DMS53 treated with DMSO at 0.1 percent for 48 hours (cell line): ENCODE data around the gene FAM118B.
A peak's percentile ranks its signal among the peaks of the same experiment; 100 is the strongest.

ENCODE experiments used
- DNase-seq: peaks from one replicate; lab custom pipeline; 2025; ENCODE audit not compliant: unreplicated experiment; lab: John Stamatoyannopoulos, UW

FAM118B gene

GRCh38 chr11:126186025-126186698 is 25.4 kb upstream of the FAM118B start:
- no peak for DNase-seq

GRCh38 chr11:126186708-126187529 is 24.7 kb upstream of the FAM118B start:
- DNase-seq, result no peak

DNA sequence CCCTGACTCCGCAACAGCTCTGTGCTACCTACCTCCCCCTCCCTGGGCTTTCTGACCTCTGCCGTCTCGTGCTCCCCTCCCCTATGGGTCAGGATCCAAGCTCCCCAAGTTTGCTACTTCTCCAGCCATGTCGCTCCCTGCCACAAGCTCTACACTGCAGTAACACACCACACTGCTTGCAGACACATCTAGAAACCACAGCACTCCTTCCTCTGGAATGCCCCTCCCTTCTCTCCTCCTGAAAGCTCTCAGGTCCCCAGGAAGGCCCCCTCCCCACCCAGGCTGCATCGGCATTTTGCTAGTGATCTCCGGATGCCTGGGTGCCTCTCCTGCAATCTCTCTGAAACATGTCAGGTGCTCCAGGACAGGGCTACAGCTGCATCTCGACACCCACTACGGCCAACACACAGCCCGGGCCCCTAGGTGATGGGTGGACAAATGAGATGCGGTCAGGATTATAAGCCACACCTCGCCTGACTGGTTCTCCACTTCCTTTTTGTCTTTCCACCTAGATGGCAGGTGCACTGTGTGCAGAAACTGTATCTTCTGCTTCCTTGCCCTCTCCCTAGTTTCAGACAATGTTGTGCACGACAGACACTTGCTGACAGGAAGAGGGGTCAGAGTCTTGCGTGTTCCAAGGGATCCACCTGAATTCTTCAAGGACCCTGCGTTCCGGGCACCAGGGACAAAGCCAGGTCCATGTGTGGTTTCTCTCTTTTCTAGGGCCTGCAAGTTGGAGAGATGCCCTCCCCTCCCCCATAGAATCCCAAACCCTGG is 23.1 kb upstream of the FAM118B start:
- no peak for DNase-seq

DNA sequence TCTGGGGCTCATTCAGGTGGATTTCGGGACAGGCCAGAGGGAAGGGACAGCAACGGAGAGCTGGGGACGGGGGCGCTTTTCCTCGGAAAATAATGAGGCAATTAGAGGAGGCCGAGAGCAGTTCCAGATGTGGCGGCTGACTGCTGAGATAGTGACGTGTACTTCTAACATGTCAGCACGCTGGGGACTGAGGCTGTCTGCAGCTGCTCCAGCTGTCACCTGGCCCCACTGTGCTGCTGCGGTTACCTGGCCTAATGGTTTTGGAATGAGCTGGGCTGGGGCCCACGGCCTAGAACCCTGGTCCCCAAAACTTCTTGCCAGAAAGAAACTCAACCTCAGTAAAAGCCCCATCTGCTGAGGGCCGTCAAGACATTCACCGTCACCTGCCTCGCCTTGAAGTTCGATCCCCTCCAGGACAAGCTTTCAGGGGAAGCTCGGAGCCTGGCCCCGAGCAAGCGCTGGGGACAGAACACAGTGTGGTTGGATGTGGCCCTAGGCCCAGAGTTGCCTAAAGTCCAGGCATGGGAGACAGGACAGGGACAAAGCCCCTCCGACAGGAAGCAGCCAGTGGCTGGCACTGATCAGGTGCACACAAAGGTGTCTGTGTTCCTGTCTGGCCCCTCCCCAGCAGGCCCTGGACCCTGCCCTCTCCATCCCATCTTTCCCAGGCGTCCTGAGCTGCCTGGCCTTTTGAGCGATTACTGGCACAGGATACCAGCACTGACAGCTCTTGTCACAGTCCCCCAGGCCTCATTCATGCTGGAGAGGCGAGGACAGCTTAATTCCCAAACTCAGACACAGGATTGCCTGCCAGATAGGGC is 22.3 kb upstream of the FAM118B start:
- DNase-seq, result no peak

- DNase-seq, result no peak
Measured at GRCh38 chr11:126190792-126191191, 20.8 kb upstream of the FAM118B start.

- DNase-seq, result no peak
Measured at GRCh38 chr11:126191379-126192073, 20.1 kb upstream of the FAM118B start.

GRCh38 chr11:126192361-126192760 is 19.2 kb upstream of the FAM118B start:
- no peak for DNase-seq

GRCh38 chr11:126193038-126193478 is 18.5 kb upstream of the FAM118B start:
- no peak for DNase-seq

GRCh38 chr11:126194121-126194543 is 17.4 kb upstream of the FAM118B start:
- peak; percentile 56 for DNase-seq

- no peak for DNase-seq
Measured at GRCh38 chr11:126195119-126195518, 16.5 kb upstream of the FAM118B start.

DNA sequence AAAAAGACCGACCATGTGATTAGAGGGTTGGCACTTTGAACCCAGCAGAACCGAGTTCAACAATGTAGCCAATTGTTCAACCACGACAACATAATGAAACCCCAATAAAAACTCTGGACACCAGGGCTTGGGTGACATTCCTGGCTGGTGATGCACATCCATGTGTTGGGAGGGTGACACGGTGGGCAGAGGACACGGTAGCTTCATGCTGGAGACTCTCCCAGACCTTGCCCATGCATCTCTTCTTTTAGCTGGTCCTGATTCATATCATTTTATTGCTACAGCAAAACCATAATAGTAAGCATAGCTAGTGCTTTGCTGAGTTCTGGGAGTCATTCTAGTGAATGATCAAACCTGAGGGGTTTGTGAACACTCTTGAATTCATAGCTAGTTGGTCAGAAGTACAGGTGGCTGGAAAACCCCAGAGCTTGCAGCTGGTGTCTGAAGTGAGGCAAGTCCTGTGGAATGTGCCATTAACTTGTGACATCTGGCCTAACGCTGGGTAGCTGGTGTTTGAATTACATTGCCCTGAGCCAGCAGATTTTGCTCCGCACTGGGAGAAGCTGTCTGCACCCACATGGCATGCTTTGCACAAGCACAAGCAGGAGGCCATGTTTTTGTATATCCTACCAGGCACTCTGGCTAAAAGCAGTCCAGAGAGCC is 14.2 kb upstream of the FAM118B start:
- DNase-seq, result no peak

DNA sequence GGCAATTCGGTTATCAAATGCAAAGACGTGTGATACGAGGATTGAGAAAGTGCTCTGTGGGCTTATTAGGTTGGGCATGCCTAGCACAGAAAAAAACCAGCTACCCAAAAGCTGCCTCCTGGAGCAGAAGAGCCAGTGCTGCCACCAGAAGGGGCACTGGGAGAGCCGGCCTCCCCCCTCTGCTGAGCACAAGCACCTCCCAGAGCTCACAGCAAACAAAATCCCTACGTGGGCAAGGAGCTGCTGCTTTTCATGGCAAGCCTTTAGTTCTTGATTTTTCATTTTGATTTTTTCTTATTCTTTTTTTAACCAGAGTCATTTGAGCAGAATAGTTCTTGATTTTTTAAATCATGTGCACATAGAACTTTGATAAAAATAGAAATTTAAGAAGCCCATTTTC is 12.9 kb upstream of the FAM118B start:
- DNase-seq, result no peak

GRCh38 chr11:126202646-126203359 is 8.8 kb upstream of the FAM118B start:
- no peak for DNase-seq

DNA sequence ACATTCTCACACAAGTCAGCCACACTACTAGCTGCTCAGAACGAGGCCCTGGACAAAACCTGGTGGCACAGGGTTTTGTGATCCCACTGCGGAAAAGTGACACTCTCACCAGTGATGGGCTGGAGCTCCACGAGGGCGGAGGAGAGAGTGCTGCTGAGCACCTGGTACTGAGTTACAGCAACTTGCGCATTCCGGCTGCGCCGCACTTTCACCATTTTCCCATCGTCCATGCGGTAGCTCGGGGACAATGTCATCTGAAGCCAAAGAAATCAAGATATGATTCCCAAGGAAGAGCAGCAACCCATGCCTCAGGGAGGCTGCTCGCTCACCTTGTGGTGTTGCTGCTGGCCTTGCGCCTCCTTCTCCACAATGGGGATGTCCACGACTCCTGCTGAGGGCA is 6.2 kb upstream of the FAM118B start:
- DNase-seq, result no peak

GRCh38 chr11:126207896-126208295 is 3.7 kb upstream of the FAM118B start:
- no peak for DNase-seq

- DNase-seq, result no peak
Measured at GRCh38 chr11:126210871-126211235, 729 bp upstream of the FAM118B start.

DNA sequence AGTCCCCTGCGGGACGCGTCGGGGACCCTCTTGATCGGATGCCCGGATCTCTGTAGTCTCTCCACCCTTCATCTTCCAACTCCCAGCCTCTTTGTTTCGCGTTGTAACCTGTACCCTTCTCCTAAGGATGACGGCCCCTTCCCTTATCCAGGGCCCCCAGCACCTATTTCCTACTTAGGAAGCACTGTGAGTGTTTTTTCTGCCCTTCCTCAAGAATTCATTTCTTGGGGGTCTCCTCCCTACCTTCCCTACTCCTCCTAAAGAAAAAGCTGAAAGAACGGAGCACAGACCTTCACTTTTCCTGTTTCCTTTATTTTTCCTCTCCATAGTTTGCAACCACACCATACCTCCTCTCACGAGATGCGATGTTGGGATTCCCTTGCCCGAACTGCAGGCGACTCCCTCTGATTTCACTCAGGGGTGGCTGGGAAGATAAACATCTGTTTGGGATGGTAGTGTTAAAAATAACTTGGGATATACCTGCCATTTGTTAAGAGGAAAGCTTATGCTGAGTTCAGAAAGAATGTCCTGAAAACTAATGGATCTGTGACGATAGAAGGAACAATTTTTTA is 593 bp downstream of the FAM118B start:
- DNase-seq, result no peak

GRCh38 chr11:126214441-126214840 is 2.9 kb downstream of the FAM118B start:
- DNase-seq, result no peak

DNA sequence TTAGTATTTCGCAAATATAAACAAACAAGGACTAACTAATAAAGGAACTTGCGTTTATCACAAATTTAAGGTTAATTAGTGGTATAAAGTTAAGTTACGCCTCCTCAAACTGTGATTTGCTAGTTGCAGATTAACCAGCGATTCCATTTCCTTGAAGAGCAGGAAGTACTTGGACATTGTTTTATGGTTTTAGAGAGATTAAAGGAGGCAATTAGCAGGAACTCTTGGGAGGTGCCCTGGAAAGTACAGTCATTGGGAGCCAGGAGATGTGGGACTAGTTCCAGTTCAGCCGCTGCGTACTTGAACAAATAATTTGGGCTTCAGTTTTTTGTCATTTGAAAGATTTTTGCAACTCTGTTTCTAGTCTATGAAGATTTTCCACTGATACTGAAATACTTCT is 3.3 kb downstream of the FAM118B start:
- no peak for DNase-seq
